ENCODE measurements around the gene RPS6KA4.

DNA sequence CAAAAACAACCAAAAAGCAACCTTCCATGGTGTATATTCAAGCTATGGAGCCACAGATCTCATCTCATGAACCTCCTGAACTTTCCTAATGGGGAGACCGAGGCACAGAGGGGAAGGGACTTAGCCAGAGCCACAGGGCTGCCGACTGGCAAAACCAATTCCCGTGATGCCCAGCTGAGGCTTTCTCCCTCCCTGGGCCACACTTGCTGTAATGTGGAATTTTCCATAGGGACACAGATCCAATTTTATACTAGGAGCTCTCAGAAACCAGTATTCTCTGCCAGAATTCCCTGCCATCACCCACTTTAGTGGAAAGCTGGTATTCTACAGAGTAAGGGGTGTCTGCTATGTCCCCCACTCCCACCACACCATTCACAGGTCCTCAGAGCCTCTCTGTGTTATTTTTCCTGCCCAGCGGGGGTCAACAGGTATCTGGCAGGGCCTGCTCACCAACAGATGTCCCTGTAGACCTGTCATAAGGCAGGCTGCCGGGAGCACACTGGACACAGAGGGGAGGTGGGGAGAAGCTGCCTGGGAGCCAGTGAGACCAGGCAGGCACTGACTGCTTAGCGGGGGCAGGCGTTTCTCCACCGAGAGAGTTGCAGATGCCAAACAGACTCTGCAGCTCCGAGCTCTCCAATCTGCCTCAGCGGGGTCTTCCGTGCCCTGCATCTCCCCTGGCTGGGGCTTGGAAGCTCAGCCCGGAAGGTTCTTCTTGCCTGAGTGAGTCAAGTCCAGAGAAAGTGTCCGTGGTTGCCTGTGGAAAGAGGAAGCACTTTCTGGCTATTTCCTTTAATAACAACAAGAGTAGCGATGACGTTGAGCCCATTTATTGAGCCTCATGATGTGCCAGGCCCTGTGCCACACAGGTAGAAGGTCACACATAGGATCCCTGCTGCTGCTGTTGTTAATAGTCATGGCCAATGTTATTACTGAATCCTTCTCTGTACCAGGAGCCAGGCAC, 26.3 kb downstream of the RPS6KA4 start:
- TF ChIP-seq CTCF (IDR thresholded peaks at IDR 0.05) (no peak), POLR2A (IDR thresholded peaks at IDR 0.05) (no peak)
